ENCODE results near the gene PDZRN3. TPM values are rescaled to one million over a fixed set of nuclear protein-coding genes. Genes with fewer than 3 reads are reported as not detected.

PDZRN3 gene
- total and polyA plus RNA-seq, 2 experiments from 2014 or later: 7.5 to 14.0 TPM

DNA sequence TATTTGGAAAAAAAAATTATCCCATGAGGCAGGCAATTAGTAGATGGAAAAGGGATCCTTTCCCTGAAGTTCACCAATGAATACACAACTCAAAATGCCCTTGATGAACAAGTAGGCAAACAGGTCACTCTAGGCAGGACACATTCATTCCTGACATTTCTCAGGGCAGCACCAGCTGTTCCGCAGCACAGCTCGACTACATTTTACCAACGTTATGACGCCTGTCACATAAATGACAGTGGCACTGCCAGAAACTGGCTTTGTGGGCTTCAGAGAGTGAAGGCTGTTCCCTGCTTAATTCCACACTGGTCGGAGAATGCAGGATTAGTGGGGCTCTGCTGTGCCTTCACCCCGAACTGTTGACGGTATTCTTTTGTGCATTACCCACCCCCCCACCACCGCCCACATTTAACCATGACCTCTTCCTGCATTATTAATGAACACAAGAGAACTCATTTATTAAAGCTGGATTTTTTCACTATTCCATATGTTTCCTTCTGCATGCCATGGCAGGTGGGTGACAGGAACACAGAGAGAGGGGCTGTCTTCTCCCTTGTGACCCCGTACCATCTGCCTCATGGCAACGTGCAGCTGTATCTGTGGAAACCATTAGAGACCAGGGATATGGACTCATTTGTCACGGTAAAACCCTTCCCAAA, 197.6 kb downstream of the PDZRN3 start:
- no peak overlapping the region for H3K4me3 ChIP-seq
- H3K79me2 ChIP-seq (replicated peaks; ENCODE audit: insufficient read depth): no peaks in the 10 kb centered on the region; the same call in 1 of the 2 replicates
- Mint-ChIP-seq H3K27me3 (ENCODE audit: insufficient read depth, low read depth, poor library complexity) (peaks cover 3% of the 10 kb centered on the region), H3K4me3 (no peak overlapping the region), H3K36me3 (ENCODE audit: low read depth) (no peaks in the 10 kb centered on the region), H3K27ac (no peak overlapping the region), H3K9me3 (no peaks in the 10 kb centered on the region), H3K4me1 (peaks cover 19% of the 10 kb centered on the region)
- no peaks in the 10 kb centered on the region for H3K36me3 ChIP-seq (ENCODE audit: insufficient read depth)
- no peaks in the 10 kb centered on the region for H3K27me3 ChIP-seq (ENCODE audit: insufficient read depth)
- peaks cover 7% of the 10 kb centered on the region; the same call in 1 of the 2 replicates for H3K4me1 ChIP-seq (ENCODE audit: insufficient read depth)
- H2AFZ ChIP-seq: no peak overlapping the region
- ATAC-seq: no peak
- H3K4me2 ChIP-seq: no peak overlapping the region
- DNase-seq (ENCODE audit: low spot score): no peak
- no peaks in the 10 kb centered on the region for H3K9me2 ChIP-seq (ENCODE audit: insufficient read depth)
- H3K27ac ChIP-seq (ENCODE audit: low read depth): no peak overlapping the region
- H4K20me1 ChIP-seq (replicated peaks; ENCODE audit: insufficient read depth): no peaks in the 10 kb centered on the region
- TF ChIP-seq, protein P1, sequence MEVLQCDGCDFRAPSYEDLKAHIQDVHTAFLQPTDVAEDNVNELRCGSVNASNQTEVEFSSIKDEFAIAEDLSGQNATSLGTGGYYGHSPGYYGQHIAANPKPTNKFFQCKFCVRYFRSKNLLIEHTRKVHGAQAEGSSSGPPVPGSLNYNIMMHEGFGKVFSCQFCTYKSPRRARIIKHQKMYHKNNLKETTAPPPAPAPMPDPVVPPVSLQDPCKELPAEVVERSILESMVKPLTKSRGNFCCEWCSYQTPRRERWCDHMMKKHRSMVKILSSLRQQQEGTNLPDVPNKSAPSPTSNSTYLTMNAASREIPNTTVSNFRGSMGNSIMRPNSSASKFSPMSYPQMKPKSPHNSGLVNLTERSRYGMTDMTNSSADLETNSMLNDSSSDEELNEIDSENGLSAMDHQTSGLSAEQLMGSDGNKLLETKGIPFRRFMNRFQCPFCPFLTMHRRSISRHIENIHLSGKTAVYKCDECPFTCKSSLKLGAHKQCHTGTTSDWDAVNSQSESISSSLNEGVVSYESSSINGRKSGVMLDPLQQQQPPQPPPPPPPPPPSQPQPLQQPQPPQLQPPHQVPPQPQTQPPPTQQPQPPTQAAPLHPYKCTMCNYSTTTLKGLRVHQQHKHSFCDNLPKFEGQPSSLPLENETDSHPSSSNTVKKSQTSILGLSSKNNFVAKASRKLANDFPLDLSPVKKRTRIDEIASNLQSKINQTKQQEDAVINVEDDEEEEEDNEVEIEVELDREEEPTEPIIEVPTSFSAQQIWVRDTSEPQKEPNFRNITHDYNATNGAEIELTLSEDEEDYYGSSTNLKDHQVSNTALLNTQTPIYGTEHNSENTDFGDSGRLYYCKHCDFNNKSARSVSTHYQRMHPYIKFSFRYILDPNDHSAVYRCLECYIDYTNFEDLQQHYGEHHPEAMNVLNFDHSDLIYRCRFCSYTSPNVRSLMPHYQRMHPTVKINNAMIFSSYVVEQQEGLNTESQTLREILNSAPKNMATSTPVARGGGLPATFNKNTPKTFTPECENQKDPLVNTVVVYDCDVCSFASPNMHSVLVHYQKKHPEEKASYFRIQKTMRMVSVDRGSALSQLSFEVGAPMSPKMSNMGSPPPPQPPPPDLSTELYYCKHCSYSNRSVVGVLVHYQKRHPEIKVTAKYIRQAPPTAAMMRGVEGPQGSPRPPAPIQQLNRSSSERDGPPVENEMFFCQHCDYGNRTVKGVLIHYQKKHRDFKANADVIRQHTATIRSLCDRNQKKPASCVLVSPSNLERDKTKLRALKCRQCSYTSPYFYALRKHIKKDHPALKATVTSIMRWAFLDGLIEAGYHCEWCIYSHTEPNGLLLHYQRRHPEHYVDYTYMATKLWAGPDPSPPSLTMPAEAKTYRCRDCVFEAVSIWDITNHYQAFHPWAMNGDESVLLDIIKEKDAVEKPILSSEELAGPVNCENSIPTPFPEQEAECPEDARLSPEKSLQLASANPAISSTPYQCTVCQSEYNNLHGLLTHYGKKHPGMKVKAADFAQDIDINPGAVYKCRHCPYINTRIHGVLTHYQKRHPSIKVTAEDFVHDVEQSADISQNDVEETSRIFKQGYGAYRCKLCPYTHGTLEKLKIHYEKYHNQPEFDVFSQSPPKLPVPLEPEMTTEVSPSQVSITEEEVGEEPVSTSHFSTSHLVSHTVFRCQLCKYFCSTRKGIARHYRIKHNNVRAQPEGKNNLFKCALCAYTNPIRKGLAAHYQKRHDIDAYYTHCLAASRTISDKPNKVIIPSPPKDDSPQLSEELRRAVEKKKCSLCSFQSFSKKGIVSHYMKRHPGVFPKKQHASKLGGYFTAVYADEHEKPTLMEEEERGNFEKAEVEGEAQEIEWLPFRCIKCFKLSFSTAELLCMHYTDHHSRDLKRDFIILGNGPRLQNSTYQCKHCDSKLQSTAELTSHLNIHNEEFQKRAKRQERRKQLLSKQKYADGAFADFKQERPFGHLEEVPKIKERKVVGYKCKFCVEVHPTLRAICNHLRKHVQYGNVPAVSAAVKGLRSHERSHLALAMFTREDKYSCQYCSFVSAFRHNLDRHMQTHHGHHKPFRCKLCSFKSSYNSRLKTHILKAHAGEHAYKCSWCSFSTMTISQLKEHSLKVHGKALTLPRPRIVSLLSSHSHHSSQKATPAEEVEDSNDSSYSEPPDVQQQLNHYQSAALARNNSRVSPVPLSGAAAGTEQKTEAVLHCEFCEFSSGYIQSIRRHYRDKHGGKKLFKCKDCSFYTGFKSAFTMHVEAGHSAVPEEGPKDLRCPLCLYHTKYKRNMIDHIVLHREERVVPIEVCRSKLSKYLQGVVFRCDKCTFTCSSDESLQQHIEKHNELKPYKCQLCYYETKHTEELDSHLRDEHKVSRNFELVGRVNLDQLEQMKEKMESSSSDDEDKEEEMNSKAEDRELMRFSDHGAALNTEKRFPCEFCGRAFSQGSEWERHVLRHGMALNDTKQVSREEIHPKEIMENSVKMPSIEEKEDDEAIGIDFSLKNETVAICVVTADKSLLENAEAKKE (CRISPR knock-in tag; IDR thresholded peaks at IDR 0.05): no peak
- TF ChIP-seq POLR2AphosphoS5 (IDR thresholded peaks at IDR 0.05; ENCODE audit: low read depth) (no peak), EZH2 (IDR thresholded peaks at IDR 0.05; ENCODE audit: low read depth, unreplicated experiment) (no peak), JUNB (IDR thresholded peaks at IDR 0.05; ENCODE audit: unreplicated experiment) (no peak), EZH2phosphoT487 (IDR thresholded peaks at IDR 0.05; ENCODE audit: unreplicated experiment) (no peak), ZNF331 (CRISPR knock-in tag; IDR thresholded peaks at IDR 0.05; ENCODE audit: low read depth) (no peak), STAT1 (IDR thresholded peaks at IDR 0.05; ENCODE audit: unreplicated experiment) (no peak), CREB1 (CRISPR knock-in tag; IDR thresholded peaks at IDR 0.05; ENCODE audit: low read depth) (no peak), ZNF114 (CRISPR knock-in tag; IDR thresholded peaks at IDR 0.05) (no peak), NANOG (IDR thresholded peaks at IDR 0.05; ENCODE audit: borderline replicate concordance) (no peak)
- TF ChIP-seq, protein P2, sequence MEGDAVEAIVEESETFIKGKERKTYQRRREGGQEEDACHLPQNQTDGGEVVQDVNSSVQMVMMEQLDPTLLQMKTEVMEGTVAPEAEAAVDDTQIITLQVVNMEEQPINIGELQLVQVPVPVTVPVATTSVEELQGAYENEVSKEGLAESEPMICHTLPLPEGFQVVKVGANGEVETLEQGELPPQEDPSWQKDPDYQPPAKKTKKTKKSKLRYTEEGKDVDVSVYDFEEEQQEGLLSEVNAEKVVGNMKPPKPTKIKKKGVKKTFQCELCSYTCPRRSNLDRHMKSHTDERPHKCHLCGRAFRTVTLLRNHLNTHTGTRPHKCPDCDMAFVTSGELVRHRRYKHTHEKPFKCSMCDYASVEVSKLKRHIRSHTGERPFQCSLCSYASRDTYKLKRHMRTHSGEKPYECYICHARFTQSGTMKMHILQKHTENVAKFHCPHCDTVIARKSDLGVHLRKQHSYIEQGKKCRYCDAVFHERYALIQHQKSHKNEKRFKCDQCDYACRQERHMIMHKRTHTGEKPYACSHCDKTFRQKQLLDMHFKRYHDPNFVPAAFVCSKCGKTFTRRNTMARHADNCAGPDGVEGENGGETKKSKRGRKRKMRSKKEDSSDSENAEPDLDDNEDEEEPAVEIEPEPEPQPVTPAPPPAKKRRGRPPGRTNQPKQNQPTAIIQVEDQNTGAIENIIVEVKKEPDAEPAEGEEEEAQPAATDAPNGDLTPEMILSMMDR (conservative IDR thresholded peaks at IDR 0.05; ENCODE audit: low read depth in 2 of 2): no peak
- TF ChIP-seq, protein P3, sequence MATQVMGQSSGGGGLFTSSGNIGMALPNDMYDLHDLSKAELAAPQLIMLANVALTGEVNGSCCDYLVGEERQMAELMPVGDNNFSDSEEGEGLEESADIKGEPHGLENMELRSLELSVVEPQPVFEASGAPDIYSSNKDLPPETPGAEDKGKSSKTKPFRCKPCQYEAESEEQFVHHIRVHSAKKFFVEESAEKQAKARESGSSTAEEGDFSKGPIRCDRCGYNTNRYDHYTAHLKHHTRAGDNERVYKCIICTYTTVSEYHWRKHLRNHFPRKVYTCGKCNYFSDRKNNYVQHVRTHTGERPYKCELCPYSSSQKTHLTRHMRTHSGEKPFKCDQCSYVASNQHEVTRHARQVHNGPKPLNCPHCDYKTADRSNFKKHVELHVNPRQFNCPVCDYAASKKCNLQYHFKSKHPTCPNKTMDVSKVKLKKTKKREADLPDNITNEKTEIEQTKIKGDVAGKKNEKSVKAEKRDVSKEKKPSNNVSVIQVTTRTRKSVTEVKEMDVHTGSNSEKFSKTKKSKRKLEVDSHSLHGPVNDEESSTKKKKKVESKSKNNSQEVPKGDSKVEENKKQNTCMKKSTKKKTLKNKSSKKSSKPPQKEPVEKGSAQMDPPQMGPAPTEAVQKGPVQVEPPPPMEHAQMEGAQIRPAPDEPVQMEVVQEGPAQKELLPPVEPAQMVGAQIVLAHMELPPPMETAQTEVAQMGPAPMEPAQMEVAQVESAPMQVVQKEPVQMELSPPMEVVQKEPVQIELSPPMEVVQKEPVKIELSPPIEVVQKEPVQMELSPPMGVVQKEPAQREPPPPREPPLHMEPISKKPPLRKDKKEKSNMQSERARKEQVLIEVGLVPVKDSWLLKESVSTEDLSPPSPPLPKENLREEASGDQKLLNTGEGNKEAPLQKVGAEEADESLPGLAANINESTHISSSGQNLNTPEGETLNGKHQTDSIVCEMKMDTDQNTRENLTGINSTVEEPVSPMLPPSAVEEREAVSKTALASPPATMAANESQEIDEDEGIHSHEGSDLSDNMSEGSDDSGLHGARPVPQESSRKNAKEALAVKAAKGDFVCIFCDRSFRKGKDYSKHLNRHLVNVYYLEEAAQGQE (IDR thresholded peaks at IDR 0.05; ENCODE audit: unreplicated experiment): no peak
- TF ChIP-seq, protein P4, sequence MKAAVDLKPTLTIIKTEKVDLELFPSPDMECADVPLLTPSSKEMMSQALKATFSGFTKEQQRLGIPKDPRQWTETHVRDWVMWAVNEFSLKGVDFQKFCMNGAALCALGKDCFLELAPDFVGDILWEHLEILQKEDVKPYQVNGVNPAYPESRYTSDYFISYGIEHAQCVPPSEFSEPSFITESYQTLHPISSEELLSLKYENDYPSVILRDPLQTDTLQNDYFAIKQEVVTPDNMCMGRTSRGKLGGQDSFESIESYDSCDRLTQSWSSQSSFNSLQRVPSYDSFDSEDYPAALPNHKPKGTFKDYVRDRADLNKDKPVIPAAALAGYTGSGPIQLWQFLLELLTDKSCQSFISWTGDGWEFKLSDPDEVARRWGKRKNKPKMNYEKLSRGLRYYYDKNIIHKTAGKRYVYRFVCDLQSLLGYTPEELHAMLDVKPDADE (IDR thresholded peaks at IDR 0.05): no peak
- H3F3A ChIP-seq (replicated peaks; ENCODE audit: low read depth): no peaks in the 10 kb centered on the region
